HUDEP-2 (cell line): ENCODE data around the gene RNF224.

ENCODE experiments used
- DNase-seq, 76 experiments: peaks; one replicate each; lab custom pipeline; 2025; ENCODE audit not compliant: unreplicated experiment in 76 of 76; lab: John Stamatoyannopoulos, UW

Gene RNF224

GRCh38 chr9:137268538-137269201 is 41.4 kb downstream of the RNF224 start:
- no peak for DNase-seq

DNA sequence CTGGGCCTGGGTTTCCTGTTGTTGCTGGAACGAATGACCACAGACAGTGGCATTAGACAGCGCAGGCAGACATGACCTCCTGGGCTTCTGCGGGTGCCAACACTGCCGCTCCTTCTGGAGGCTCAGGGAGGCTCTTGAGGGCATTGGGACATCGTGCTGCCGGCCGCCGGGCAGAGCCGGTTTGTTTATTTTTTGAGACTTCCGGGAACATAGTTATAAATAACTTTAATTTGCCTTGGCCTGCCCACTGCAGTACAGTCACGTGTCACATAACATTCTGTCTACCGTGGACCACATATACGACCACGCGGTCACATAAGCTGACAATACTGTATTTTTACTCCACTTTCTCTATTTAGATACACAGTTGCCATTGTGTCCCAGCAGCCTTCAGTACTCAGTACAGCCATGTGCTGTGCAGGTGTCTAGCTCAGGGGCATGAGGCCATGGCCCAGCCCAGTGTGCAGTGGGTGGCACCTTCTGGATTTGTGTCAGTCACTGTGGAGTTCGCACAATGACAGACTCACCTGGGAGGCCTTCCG is 42.0 kb downstream of the RNF224 start:
- no peak for DNase-seq

- DNase-seq, result no peak
These were observed 43.8 kb downstream of the RNF224 start for GRCh38 chr9:137270929-137271695.

- no peak for DNase-seq
These were observed 44.4 kb downstream of the RNF224 start for GRCh38 chr9:137271696-137272076.

DNA sequence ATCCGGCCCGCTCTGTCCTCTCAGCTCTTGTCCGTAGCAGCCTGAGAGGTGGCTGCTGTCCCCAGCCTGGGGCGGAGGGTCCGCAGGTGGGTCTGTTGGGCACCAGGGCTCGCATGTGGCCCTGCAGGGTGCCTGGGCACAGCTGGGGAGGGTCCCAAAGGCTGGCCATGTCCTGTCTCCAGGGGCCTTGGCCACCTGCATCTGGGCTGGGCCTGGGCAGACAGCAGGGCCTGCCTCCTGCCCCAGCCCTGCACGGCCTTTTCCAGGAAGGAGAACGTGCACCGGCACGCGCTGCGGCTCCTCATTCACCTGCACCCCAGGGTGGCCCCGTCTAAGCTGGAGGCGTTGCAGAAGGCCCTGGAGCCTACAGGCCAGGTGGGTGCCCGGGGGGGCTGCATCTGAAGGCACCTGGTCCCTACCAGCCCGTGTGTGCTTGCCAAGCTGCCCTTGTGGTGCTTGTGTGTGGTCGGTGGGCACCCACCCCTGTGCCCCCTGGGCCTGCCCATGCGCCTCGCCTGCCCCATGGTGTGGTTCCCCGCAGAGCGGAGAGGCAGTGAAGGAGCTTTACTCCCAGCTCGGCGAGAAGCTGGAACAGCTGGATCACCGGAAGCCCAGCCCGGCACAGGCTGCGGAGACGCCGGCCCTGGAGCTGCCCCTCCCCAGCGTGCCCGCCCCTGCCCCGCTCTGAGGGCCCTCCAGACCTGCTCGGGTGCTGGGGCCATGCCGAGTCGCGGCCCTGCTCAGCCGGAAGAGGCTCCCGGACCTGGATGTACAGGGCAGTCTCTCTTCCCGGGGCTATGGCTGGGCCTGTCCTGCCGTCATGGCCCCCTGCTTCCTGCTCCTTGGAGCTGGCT is 45.2 kb downstream of the RNF224 start:
- DNase-seq, result no peak

DNA sequence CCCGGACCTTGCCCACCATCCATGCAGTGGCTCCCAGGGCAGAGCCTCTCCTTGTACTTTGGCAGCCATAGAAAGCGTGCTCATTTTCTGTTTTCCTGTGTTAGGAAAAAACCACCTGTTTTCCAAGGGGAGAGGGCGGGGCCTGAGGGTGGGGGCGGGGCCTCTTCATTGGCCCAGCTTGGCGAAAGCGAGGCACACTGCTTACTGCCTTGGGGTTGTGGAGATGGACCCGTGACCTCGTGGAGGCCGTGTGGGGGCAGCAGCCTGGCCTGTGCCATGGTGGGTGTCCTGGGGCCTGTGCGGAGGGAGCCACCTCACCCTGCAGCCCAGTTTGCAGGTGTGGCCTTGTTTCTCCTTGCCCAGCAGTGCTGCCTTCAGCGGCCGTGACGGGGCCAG is 45.8 kb downstream of the RNF224 start:
- no peak for DNase-seq

DNA sequence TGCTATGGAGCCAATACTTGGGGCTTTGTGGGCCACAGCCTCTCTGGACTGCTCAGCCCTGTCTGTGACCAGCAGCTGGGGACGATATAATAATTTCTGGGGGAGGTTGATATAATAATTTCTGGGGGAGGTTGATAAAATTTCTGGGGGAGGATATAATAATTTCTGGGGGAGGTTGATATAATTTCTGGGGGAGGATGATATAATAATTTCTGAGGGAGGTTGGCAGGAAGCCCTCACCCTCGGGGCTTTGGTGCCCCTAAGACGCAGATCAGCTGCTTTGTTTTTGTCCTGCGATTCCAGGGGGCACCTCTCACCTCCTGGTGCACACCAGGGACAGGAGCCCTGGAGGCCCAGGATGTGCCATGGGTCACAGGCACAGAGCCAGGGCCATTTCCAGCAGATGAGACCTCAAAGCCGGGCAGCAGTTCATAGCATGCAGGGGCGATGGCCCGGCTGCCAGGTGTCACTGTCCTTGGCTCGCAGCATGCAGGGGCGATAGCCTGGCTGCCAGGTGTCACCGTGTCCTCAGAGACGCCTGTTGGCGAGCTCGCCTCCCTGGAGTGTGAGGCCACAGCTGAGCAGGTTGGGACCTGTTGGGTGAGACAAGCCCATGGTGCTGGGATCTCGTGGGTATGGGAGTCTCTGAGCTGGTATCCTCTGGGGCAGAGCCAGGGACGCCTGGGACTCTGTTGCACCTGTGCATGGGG is 46.5 kb downstream of the RNF224 start:
- DNase-seq, result peak in 1 of 76 experiments; percentile 25

DNA sequence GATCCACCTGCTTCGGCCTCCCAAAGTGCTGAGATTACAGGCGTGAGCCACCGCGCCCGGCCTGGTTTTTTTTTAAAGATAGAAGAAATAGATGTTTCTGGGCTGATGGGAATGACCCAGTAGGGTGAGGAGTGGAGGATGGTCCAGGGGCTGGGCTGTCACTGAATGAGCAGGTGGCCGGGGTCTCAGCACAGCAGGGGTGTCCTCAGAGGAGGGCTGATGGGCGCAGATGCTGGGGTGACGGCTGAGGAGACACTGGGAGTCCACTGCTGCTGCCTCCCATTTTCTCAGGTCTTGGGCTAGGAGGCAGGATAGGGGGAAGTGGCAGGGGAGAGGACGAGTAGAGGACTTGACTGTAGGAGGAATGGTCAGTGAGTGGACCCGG is 47.9 kb downstream of the RNF224 start:
- no peak for DNase-seq

DNA sequence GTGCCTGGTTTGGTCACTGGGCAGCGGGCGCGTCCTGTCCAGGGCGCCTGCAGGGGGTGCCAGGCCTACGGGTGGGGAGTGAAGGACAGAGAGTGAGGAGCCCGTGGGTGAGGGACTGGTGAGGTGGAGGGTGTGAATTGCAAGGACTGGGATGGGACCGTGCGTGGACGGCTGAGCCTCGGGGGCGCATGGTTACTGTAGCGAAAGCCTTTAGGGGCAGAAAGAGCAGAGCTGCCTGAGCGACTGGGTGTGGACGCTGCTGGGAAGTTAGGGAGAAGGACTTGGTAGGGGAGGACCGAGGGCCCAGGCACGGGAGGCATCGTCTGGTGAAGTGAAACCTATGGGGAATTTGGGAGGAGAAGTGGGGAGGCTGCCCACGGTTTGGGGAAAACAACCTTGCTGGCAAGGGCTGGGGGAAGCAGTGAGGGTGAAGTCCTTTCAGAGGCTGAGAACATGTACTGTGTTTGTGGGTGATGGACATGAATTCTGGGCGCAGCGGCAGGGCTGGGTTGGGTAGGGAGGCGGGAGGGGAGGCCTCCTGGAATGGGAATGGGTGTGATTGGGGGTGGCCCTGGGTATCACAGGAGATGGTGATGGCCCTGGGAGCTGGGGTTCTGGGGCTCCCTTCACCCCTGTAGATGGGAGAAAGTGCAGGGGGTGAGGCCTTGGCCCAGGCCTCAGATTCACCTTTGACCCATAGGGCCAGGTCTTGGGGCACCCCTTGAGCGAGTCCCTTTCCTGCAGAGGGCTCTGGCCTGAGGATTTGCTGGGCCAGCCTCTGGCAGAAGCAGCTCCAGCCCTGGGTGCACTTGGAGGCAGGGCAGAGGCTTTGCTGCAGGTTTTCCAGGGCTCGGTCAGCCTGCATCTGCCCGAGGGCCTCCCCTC is 48.5 kb downstream of the RNF224 start:
- no peak for DNase-seq

GRCh38 chr9:137276473-137277328 is 49.4 kb downstream of the RNF224 start:
- peak in 70 of 76 experiments; percentile 17 to 86 (median 66) for DNase-seq

DNA sequence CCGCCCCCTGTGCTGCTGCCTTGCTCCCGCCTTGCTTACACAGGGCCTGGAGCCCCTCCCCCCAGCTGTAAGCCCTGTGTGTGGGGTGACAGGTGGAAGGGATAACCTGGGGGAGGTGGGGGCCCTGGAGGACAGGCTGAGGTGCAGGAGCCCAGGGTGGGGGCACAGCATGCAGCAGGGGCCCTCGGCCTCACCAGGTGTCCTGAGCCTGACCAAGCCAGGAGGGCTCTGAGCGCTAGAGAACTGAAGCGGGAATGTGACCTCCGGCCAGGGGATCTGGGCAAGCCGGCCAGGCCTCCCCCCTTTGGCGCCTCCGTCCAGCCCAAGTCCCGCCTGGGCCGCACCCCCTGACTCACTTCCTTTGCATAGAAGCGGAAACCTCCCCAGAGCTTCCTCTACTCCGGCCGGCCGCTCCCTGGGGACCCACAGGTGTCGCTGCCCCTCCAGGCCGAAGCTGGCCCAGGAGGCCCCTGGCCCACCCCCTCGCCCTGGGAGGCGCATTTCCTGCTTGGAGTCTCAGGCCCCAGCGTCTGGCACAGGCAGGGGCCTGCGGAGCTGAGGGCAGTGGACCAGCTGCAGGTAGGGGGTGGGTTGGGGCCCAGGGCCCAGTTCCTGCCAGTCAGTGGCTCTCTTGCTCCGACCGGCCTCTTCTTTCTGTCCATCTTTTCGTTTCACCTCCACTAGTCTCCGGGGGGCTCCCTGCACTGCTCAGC is 50.2 kb downstream of the RNF224 start, which contains the start of gene TOR4A:
Gene TOR4A (plus strand): TSS at position 398 of the 713 bp plus-strand sequence. CDS start 964 bp downstream, outside the sequence.
- DNase-seq, result peak in 72 of 76 experiments; percentile 25 to 86 (median 65)

GRCh38 chr9:137278061-137278701 is 50.9 kb downstream of the RNF224 start:
- DNase-seq, result peak in 16 of 76 experiments; percentile 11 to 41 (median 25)
